GM18907 (cell line): ENCODE data around the gene IGSF11.
A peak's percentile ranks its signal among the peaks of the same experiment; 100 is the strongest.
"Not testable (repeated sequence)": the region's sequence is repeated elsewhere in the genome, so short reads cannot be mapped to it uniquely, and the experiment has no call there.

Experiments used
- ATAC-seq: cut with Tn5 transposase; IDR thresholded peaks from one replicate; pipeline ENCODE4 v1.9.1; 2021; ENCODE audit warnings: mild to moderate bottlenecking, moderate library complexity; ENCODE audit not compliant: unreplicated experiment

The IGSF11 gene

DNA sequence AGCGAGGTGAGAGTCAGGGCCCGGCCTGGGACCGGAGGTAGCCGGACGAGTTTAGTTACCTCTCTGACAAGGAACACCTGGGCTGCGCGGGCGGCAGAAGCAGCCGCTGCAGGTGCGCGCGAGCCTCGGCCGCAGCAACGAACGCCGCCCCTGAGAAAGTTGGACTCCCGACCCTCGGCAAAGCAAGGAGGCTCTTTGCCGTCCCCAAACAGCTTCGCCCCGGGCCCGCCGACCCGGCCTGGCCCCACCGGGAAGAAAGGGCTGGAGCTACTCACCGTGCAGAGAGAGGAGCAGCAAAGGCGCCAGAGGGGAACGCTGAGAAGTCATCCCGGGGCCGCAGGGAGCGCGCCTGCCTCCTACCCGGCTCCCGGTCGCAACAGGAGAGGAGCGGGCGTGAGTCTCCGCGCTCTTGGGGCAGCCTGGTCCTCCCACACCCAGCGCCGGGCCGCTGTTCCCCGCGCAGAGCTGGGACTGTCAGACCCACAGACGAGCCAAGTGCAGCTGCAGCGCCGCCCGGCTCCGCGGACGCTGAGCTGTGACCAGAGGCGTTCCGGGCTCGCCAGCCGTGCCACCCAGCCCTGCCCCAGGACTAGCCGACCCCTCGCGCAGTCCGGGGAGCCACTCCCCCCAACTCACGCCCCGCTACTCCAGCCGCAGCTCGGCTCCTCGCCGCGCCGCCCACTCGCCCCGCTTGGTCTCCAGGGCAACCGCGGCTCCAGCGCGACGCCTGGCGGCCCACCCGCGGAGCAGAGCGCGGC, at the start of gene IGSF11:
IGSF11 (minus strand) TSS at position 591 of the 758 bp plus-strand sequence; CDS start at position 327, 264 bp downstream.
- ATAC-seq: peak; percentile 97

DNA sequence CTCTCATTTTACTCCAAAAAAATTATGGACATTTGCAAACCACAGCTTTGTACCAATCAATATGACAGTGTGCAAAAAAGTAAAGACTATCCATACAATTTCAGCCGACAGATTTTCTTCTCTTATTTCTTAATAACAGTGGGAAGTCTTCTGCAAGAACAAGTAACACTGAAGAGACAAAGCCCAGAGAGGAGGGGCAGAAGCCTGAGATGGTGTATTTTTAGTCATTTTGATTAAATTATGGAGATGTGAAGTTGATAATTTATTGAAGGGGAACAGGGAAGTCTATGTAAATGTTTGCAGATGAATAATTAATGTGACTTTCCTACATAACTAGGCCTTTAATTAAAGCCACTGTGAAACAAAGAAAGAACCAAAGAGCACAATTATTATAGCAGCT, 45.7 kb upstream of the IGSF11 start:
- ATAC-seq: no peak

DNA sequence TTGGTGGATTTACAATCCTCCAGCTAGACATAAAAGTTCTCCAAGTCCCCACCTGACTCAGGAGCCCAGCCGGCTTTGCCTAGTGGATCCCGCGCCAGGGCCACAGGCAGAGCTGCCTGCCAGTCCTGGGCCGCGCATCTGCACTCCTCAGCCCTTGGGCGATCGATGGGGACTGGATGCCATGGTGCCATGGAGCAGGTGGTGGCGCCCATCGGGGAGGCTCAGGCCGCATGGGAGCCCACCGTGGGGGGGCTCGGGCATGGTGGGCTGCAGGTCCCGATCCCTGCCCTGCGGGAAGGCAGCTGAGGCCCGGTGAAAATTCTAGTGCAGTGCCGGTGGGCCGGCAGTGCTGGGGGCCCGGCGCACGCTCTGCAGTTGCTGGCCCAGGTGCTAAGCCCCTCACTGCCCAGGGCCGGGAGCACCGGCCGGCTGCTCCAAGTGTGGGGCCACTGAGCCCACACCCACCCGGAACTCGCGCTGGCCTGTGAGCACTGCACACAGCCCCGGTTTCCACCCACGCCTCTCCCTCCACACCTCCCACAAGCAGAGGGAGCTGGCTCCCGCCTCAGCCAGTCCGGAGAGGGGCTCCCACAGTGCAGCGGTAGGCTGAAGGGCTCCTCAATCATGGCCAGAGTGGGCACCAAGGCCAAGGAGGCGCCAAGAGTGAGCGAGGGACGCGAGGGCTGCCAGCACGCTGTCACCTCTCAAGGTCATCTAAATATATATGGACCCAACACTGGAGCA, 38.8 kb upstream of the IGSF11 start:
- no peak for ATAC-seq

- not testable (repeated sequence) for ATAC-seq
Measured at GRCh38 chr3:119072451-119072850, 37.8 kb upstream of the IGSF11 start.

- ATAC-seq: no peak
Measured at GRCh38 chr3:119069725-119070124, 35.1 kb upstream of the IGSF11 start.

- ATAC-seq: no peak
Measured at GRCh38 chr3:119063471-119063870, 28.8 kb upstream of the IGSF11 start.

DNA sequence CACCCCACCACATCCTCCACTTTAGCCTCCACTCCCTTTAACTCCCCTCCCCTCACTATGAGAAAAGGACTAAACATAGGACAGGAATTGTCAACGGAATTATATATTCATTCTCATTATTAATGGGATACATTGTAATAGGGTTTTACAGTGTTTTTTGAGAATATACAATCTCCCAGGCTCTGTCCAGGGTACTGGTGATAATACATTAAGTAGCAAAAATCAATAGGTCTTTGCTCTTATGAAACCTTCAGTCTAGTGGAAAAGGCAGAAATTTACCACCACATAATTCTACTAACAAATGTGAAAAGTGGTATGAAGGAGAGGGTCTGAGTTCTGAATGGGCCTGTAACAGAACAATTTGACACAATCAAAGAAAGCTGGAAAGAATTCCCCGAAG, 28.2 kb upstream of the IGSF11 start:
- ATAC-seq: no peak

- no peak for ATAC-seq
Measured at GRCh38 chr3:119044593-119044992, 9.9 kb upstream of the IGSF11 start.

DNA sequence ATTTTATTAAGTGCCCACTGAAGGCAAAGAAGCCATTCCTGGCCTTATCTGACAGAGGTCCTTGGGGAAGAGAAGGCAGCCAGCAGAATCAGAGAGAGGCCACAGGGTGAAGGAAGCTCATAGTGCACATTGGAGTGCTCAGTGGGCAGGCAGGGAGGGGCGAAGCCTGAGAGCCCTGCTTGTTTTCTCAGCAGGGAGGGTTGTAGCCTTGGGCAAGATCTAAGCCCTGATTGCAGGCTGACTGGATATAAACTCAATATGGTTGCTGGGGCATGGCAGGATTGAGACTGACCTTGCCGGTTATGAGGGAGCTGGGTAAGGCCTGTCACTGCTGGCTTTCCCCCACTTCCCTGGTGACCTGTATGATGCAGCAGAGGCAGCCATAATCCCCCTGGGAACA, 7.5 kb upstream of the IGSF11 start:
- no peak for ATAC-seq

DNA sequence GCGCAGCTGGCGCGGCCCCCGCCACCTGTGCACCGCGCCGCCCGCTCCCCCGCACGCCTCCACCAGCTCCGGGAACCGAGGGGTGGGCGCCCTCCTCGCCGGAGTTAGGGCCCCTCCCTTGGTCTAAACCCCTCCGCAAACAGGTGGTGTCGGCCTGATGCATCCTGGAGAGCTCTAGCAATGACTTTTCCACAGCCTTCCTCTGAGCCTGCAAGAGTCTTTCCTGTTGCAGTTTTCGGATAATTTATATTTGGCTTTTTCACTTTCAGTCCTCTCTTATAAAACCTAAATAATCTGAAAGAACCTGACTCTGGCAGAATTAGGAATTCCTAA, 334 bp upstream of the IGSF11 start:
- no peak for ATAC-seq

- no peak for ATAC-seq
Measured at GRCh38 chr3:119033393-119034255, 1.0 kb downstream of the IGSF11 start.

DNA sequence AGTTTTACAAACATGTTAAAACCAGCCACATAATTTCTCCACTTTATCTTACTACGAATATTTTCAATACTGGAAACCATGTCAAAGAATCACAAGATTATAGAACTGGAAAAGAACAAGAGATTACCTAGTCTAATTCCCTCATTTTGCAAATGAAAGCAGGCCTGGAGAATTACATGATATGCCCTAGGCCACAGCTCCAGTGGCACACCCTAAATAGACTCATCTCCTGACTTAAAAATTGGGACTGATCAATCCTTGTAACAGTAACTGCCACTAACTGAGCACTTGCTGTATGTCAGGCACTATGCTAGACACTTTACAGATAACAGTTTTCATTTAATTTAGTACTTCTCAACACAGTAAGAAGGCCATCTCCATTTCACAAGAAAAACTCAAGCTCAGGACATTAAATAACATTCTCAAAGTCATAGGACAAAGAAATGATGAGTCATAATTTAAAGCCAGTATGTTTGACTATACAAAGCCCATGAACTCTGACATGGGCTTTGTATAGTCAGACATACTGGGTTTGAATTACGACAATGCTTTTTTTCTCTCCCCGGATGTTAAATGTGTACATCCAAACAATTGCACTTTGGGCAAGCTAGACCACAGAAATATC, 9.4 kb downstream of the IGSF11 start:
- no peak for ATAC-seq

GRCh38 chr3:119019767-119020518, 14.7 kb downstream of the IGSF11 start:
- no peak for ATAC-seq

DNA sequence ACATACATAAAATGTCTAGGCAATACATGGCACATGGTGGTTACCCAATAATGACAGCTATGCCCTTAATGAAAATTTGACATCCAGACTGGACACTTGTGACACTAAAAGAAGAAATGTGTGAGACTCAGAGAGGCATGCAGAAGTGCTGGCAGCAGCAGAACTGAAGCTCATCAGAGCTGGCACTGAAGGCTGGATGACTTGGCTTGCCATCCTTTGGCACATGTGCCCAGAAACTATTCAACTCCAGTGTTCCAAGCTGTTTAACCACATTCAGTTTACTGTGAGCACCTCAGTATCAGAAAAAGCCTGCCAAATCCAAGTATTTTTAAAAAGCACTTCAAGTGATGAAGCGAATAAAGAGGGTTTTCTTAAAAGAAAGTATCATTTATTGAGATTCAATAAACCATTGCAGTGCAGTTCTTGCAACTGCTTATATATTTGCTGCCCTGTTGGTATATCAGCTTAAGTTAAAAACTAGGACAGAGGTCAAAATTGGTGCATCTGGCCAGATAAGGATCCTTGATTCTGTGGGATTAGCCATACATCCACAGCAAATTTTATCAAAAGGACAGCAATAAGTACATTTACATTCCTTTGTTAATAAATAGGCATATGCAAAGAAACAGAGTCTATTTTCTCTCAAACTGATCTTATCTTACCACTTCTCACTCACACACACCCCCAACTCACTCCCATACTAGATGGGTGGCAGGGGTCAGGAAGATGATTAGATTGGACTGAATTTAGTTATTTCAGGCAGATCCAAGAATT, 15.8 kb downstream of the IGSF11 start:
- no peak for ATAC-seq

GRCh38 chr3:119015942-119016341, 18.7 kb downstream of the IGSF11 start:
- no peak for ATAC-seq

DNA sequence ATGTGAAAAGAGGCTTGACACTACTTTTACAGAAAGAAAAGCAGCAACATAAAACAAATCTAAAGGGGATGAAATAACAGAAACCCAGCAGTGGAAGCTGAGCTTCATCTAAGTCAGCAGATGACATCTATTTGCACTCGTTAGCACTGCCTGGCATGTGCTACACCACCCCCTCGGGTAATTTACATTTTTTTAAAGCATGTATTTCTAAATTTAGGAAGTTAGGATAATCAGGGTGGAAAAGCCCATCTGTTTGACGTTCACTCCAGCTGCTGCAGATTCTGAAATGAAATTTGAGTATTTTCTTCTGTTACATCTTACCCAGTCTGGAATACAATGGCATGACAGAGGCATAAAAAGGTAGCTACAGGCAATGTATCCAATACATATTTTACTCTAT, 20.7 kb downstream of the IGSF11 start:
- ATAC-seq: no peak

- no peak for ATAC-seq
Measured at GRCh38 chr3:119011528-119011927, 23.1 kb downstream of the IGSF11 start.

DNA sequence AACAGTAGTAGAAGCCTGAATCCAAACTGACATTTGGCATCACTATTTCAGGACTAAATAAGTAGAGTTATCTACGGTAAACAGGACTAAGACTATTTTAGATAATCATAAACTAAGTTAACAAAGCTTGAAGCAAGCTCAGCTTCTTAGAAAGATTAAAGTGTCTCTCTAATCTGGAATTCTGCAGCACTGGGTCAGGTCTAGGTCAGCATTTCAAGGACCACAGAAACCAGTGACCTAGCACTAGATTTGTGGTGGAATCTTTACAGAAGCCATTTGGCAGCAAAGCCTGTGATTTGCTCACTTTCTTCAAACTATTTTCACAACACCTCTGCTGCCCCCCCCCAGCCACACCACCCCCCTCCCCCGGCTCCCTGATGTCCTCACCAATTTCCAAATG, 37.5 kb downstream of the IGSF11 start:
- ATAC-seq: no peak

GRCh38 chr3:118991775-118992174, 42.9 kb downstream of the IGSF11 start:
- no peak for ATAC-seq
